H9 (cell line): Measurements from ENCODE around the gene CFAP45. TPM values are rescaled to one million over a fixed set of nuclear protein-coding genes. Genes with fewer than 3 reads are reported as not detected.

Source experiments
- DNase-seq: peaks from one replicate; pipeline ENCODE4 v3.0.0-alpha.2; 2017
- H2AFZ ChIP-seq: one replicate; pipeline ENCODE4 v1.6.1; 2013; ENCODE audit warnings: mild to moderate bottlenecking, low read length, control low read depth, moderate library complexity
- H2AK5ac ChIP-seq: 2 replicates; pipeline ENCODE4 v1.6.1; 2013; ENCODE audit warnings: low read length, control low read depth, mixed read lengths; ENCODE audit not compliant: insufficient read length
- H2BK120ac ChIP-seq: one replicate; pipeline ENCODE4 v1.6.1; 2013; ENCODE audit warnings: low read depth, mild to moderate bottlenecking, low read length, control low read depth, inconsistent platforms; ENCODE audit not compliant: poor library complexity, severe bottlenecking
- H2BK12ac ChIP-seq: 2 replicates; pipeline ENCODE4 v1.6.1; 2013; ENCODE audit warnings: low read length, control low read depth, mixed read lengths, low read depth; ENCODE audit not compliant: insufficient read length
- H2BK15ac ChIP-seq: 2 replicates; pipeline ENCODE4 v1.6.1; 2013; ENCODE audit warnings: low read depth, low read length, control low read depth
- H2BK20ac ChIP-seq: one replicate; pipeline ENCODE4 v1.6.1; 2013; ENCODE audit warnings: low read depth, mild to moderate bottlenecking, low read length, control low read depth, inconsistent platforms; ENCODE audit not compliant: poor library complexity, severe bottlenecking
- H2BK5ac ChIP-seq: 2 replicates; pipeline ENCODE4 v1.6.1; 2013; ENCODE audit warnings: low read length, control low read depth, mixed read lengths; ENCODE audit not compliant: insufficient read length
- H3K14ac ChIP-seq: 2 replicates; pipeline ENCODE4 v1.6.1; 2013; ENCODE audit warnings: low read length, control low read depth; ENCODE audit not compliant: insufficient read depth
- H3K18ac ChIP-seq: 2 replicates; pipeline ENCODE4 v1.6.1; 2013; ENCODE audit warnings: low read depth, mild to moderate bottlenecking, mixed read lengths, low read length, control low read depth; ENCODE audit not compliant: insufficient read length
- H3K23ac ChIP-seq: 2 replicates; pipeline ENCODE4 v1.6.1; 2013; ENCODE audit warnings: low read length, control low read depth, mixed read lengths, low read depth; ENCODE audit not compliant: insufficient read length
- H3K23me2 ChIP-seq: 2 replicates; pipeline ENCODE4 v1.6.1; 2013; ENCODE audit warnings: low read depth, mild to moderate bottlenecking, mixed read lengths, low read length, control low read depth; ENCODE audit not compliant: insufficient read length, poor library complexity, severe bottlenecking
- H3K27ac ChIP-seq: 2 replicates; pipeline ENCODE4 v1.5.1; 2013; ENCODE audit warnings: low read length, control low read depth, mixed read lengths, low read depth; ENCODE audit not compliant: insufficient read length
- H3K27me3 ChIP-seq: 2 replicates; pipeline ENCODE4 v1.6.1; 2013; ENCODE audit warnings: low read length, control low read depth, inconsistent platforms; ENCODE audit not compliant: insufficient read depth
- H3K4ac ChIP-seq: 2 replicates; pipeline ENCODE4 v1.6.1; 2013; ENCODE audit warnings: low read depth, mild to moderate bottlenecking, control low read depth, inconsistent platforms, low read length, moderate library complexity
- H3K4me1 ChIP-seq: 2 replicates; pipeline ENCODE4 v1.6.1; 2013; ENCODE audit warnings: low read length, control low read depth, inconsistent platforms; ENCODE audit not compliant: insufficient read depth
- H3K4me2 ChIP-seq: 2 replicates; pipeline ENCODE4 v1.6.1; 2013; ENCODE audit warnings: low read length, control low read depth, mixed read lengths; ENCODE audit not compliant: insufficient read length, insufficient read depth
- H3K56ac ChIP-seq: 2 replicates; pipeline ENCODE4 v1.6.1; 2013; ENCODE audit warnings: low read depth, mild to moderate bottlenecking, mixed read lengths, low read length, control low read depth; ENCODE audit not compliant: insufficient read length
- H3K79me1 ChIP-seq: 2 replicates; pipeline ENCODE4 v1.6.1; 2013; ENCODE audit warnings: low read depth, mild to moderate bottlenecking, moderate library complexity, low read length, control low read depth, inconsistent platforms; ENCODE audit not compliant: insufficient read depth, poor library complexity, severe bottlenecking
- H3K79me2 ChIP-seq: 2 replicates; pipeline ENCODE4 v1.6.1; 2013; ENCODE audit warnings: low read length, control low read depth, inconsistent platforms; ENCODE audit not compliant: insufficient read depth
- H3K9ac ChIP-seq: 2 replicates; pipeline ENCODE4 v1.6.1; 2013; ENCODE audit warnings: low read length, control low read depth, mixed read lengths; ENCODE audit not compliant: insufficient read length; ENCODE audit errors: extremely low read depth
- H3K9me3 ChIP-seq: one replicate; pipeline ENCODE4 v1.6.1; 2013; ENCODE audit warnings: low read depth, low read length, inconsistent platforms; ENCODE audit not compliant: control insufficient read depth
- H3T11ph ChIP-seq: one replicate; pipeline ENCODE4 v1.6.1; 2013; ENCODE audit warnings: mild to moderate bottlenecking, low read length, control low read depth, inconsistent platforms
- H4K20me1 ChIP-seq: one replicate; pipeline ENCODE4 v1.6.1; 2013; ENCODE audit not compliant: control insufficient read depth, insufficient read length, insufficient read depth
- H4K5ac ChIP-seq: 2 replicates; pipeline ENCODE4 v1.6.1; 2013; ENCODE audit warnings: low read depth, mild to moderate bottlenecking, mixed read lengths, low read length, control low read depth; ENCODE audit not compliant: insufficient read length
- H4K8ac ChIP-seq: replicated peaks from 2 replicates; pipeline ENCODE4 v1.6.1; 2013; ENCODE audit warnings: low read length, control low read depth, mixed read lengths, low read depth; ENCODE audit not compliant: insufficient read length
- H4K91ac ChIP-seq: 2 replicates; pipeline ENCODE4 v1.6.1; 2013; ENCODE audit warnings: low read depth, mild to moderate bottlenecking, moderate library complexity, mixed read lengths, low read length, control low read depth; ENCODE audit not compliant: insufficient read length
- H3K27ac Mint-ChIP-seq, 3 experiments: 2 replicates in 2 of 3; 3 replicates in 1 of 3; pipeline ENCODE4 v1.8.0; 2020 to 2021; ENCODE audit warnings: mixed read lengths in 3 of 3, mild to moderate bottlenecking in 1 of 3, moderate library complexity in 1 of 3
- H3K27me3 Mint-ChIP-seq: 2 replicates; pipeline ENCODE4 v1.8.0; 2021; ENCODE audit warnings: low read depth, mild to moderate bottlenecking, moderate library complexity, mixed read lengths
- H3K36me3 Mint-ChIP-seq, 3 experiments: 2 replicates in 2 of 3; 3 replicates in 1 of 3; pipeline ENCODE4 v1.8.0; 2020 to 2021; ENCODE audit warnings: low read depth in 3 of 3, mixed read lengths in 3 of 3; ENCODE audit not compliant: insufficient read depth in 1 of 3
- H3K4me1 Mint-ChIP-seq, 2 experiments: 2 replicates each; pipeline ENCODE4 v1.8.0; 2020; ENCODE audit warnings: mixed read lengths in 2 of 2
- H3K4me3 Mint-ChIP-seq, 2 experiments: 2 replicates in 1 of 2; 3 replicates in 1 of 2; pipeline ENCODE4 v1.8.0; 2020 to 2021; ENCODE audit warnings: mild to moderate bottlenecking in 2 of 2, mixed read lengths in 2 of 2, moderate library complexity in 1 of 2
- H3K9me3 Mint-ChIP-seq, 2 experiments: 2 replicates in 1 of 2; 3 replicates in 1 of 2; pipeline ENCODE4 v1.8.0; 2020; ENCODE audit warnings: mild to moderate bottlenecking in 2 of 2, mixed read lengths in 2 of 2, moderate library complexity in 1 of 2
- CTCF ChIP-seq: fragments of 200-600 bp; sonication (generic); conservative IDR thresholded peaks from 3 replicates; pipeline ENCODE4 v1.8.0; 2021; ENCODE audit warnings: antibody characterized with exemption, mild to moderate bottlenecking
- WGBS: extraction: QIAGEN DNeasy Blood & Tissue Kit; methylation state at CpG from one replicate; pipeline ENCODE4 v1.1.7; 2013; ENCODE audit warnings: missing lambda C conversion rate, low lambda C conversion rate, mixed read lengths; ENCODE audit not compliant: insufficient read length; ENCODE audit errors: extremely low coverage; 5-methylcytosine and 5-hydroxymethylcytosine counted together
- total RNA-seq: library from RNA; stranded (reverse); gene quantifications from 2 replicates; pipeline ENCODE4 v1.2.1, GENCODE V29; 2021

The CFAP45 gene
- total RNA-seq, 1 experiment from 2014 or later: 0.85 TPM

GRCh38 chr1:159945483-159946241, 45.7 kb upstream of the CFAP45 start, which contains the start of gene IGSF9:
Gene IGSF9 (minus strand): TSS chr1:159945613. CDS start chr1:159943454, 2,159 bp downstream.
- Histone ChIP-seq H3K79me1 (no peaks in the 10 kb centered on the region), H3K14ac (peak within 1 kb of the TSS; percentile 82; the same call in 1 of the 2 replicates), H2BK120ac (no peak within 1 kb of the TSS), H3K4ac (no peak within 1 kb of the TSS), H3T11ph (no peak within 1 kb of the TSS), H3K27me3 (no peaks in the 10 kb centered on the region), H3K79me2 (no peaks in the 10 kb centered on the region), H3K4me2 (peak within 1 kb of the TSS; percentile 87), H4K91ac (no peak within 1 kb of the TSS), H2AK5ac (no peak within 1 kb of the TSS), H2AFZ (no peak within 1 kb of the TSS), H3K56ac (no peak within 1 kb of the TSS), H3K9ac (peak within 1 kb of the TSS; percentile 35), H3K18ac (peak within 1 kb of the TSS; percentile 85), H3K23me2 (peaks cover 10% of the 10 kb centered on the region), H3K27ac (no peak within 1 kb of the TSS), H4K20me1 (no peaks in the 10 kb centered on the region), H3K9me3 (no peaks in the 10 kb centered on the region), H3K23ac (no peak within 1 kb of the TSS), H2BK5ac (no peak within 1 kb of the TSS), H4K8ac (no peak within 1 kb of the TSS), H2BK20ac (no peak within 1 kb of the TSS), H2BK12ac (no peak within 1 kb of the TSS), H2BK15ac (no peak within 1 kb of the TSS), H3K4me1 (no peaks in the 10 kb centered on the region; the same call in 1 of the 2 replicates), H4K5ac (no peak within 1 kb of the TSS)
- DNase-seq: peak; percentile 97
- TF ChIP-seq CTCF: peak; percentile 63
- Mint-ChIP-seq H3K27ac (peak within 1 kb of the TSS; percentile 69 to 81 (median 78); a peak in 5 of 7 replicates), H3K27me3 (peaks cover 7% of the 10 kb centered on the region), H3K4me3 (peak within 1 kb of the TSS; percentile 77 to 92), H3K4me1 (peaks cover 29 to 53% of the 10 kb centered on the region in 2 experiments), H3K36me3 (peaks cover 0 to 7% (median 0%) of the 10 kb centered on the region in 3 experiments; a peak in 4 of 7 replicates), H3K9me3 (no peaks in the 10 kb centered on the region)
- WGBS: no CpG with 5 or more reads among the region's 58 CpGs
